Right lung (tissue), 5 donors: ENCODE data around the gene CBX4. TPM values are rescaled to one million over a fixed set of nuclear protein-coding genes. Genes with fewer than 3 reads are reported as not detected.
A peak's percentile ranks its signal among the peaks of the same experiment; 100 is the strongest.

Experiments
- DNase-seq, 2 donors: peaks; one replicate each; pipeline ENCODE4 v3.0.0-alpha.2; 2013
- polyA plus RNA-seq, 5 donors: library from polyadenylated mRNA; unstranded; fragments of 120-200 nt; gene quantifications; one replicate each; pipeline versions ENCODE4 v1.2.1 to v1.2.3, GENCODE V29; 2013; ENCODE audit warnings: inconsistent platforms in 1 of 5, low replicate concordance in 1 of 5; ENCODE audit not compliant: insufficient read length in 5 of 5, insufficient read depth in 1 of 5

CBX4 gene
- polyA plus RNA-seq, 5 donors = 12.2 to 25.3 (median 16.4) TPM

DNA sequence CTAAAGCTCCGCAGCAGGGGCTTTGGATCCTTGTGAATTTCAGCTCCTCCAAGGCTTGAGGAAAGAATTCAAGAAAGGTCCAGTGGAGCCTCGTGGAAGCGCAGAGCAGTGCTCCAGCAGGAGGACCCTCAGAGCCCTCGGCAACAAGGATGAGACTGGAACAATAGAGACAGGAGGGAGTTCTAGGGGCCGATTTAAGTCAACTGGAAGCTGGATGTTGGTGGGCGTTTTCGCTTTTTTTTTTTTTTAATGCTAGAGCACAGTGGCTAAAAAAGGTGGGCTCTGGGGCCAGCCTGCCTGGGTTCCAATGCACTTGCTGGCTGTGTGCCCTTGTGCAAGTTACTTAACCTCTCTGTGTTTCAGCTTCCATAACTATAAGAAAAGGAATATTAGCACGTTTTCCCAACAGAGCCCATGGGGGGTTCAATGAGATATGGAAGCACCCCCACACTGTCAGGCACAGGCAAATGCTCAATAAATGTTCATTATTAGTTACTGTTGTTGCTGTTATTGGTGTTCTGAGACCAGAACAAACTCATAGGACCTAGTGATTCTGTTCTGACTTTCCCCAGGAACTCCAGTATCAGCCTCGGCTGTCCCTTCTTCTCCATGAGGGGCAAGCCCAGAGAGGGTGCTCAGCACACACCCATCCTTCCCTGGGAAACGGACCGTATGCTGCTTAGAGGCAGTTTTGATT is 37.1 kb downstream of the CBX4 start:
- no peak for DNase-seq

GRCh38 chr17:79801156-79802038 is 37.8 kb downstream of the CBX4 start:
- DNase-seq = no peak

DNA sequence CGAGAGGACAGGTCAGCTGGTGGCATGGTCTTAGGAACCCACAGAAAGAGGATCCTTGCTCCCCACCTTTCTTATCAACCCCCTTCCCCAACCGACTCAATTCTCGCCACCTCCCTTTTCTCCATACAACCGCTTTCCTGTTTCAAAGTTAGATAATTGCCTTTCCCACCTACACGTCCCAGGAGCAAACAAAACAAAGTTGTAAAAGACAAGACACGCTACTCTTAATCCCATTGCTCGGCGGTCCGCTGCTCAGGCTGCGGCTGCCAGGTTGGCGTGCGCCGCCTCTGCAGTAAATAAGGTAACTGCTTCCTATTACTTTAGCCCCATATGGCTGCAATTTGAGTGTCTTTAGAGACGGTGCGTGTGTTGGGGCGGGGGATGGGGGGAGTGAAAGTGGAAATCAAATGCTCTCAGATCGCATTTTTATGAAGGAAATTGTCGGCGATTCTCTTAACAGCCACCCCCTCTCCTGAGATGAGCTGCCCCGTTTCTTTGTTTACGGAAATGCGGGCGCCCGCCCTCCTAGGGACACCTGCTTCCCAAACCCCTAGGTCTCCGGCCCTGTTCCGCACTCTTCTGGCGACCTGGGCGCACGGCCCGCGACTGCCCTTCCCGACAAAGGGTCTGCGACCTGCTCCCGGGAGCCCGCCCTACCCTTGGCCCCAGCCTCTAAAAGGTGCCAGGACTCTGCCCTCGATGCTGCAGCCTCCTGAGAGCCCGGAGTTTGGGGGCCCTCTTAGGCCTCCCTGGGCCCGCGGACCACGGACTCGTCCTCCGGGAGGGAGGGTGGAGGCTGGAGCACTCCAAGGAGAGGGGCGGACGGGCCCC is 38.7 kb downstream of the CBX4 start:
- DNase-seq = no peak

DNA sequence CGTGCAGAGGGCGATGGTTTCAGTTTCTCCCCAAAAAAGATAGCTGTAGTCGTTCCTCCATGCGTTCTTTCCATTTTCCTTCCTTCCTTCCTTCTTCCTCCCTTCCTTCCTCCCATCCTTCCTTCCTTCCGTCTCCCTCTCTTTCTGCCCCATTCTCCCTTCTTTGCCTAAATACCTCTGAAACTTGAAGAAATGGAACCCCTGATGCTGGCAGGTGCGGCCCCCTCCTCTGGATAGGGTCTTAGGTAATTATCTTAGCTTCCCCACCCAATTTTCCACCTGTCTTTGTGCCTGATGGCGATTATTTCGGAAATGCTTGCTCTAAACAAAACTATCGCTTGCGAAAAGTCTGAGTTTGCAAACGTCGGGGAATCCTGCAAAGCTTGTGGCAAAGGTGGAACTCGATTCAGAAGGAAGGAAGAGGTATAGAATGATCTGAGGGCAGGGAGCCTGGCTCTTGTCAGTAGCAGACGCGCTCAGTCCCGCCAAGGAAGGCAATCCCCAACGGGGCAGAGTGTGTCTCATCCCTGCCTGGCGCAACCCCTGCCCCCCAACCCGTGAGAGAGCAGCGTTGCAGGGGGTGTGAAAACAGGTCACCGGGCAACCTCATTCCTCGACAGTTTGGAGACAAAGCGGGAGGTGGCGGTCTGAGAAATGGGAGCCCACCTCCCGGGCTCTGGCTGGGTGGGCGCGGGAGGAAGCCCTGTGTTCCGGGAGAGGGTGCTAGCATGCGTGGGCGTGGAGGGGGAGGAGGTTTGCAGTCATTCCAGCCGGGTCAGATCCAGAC is 39.5 kb downstream of the CBX4 start:
- DNase-seq = no peak

GRCh38 chr17:79799174-79799537 is 40.1 kb downstream of the CBX4 start:
- no peak for DNase-seq

DNA sequence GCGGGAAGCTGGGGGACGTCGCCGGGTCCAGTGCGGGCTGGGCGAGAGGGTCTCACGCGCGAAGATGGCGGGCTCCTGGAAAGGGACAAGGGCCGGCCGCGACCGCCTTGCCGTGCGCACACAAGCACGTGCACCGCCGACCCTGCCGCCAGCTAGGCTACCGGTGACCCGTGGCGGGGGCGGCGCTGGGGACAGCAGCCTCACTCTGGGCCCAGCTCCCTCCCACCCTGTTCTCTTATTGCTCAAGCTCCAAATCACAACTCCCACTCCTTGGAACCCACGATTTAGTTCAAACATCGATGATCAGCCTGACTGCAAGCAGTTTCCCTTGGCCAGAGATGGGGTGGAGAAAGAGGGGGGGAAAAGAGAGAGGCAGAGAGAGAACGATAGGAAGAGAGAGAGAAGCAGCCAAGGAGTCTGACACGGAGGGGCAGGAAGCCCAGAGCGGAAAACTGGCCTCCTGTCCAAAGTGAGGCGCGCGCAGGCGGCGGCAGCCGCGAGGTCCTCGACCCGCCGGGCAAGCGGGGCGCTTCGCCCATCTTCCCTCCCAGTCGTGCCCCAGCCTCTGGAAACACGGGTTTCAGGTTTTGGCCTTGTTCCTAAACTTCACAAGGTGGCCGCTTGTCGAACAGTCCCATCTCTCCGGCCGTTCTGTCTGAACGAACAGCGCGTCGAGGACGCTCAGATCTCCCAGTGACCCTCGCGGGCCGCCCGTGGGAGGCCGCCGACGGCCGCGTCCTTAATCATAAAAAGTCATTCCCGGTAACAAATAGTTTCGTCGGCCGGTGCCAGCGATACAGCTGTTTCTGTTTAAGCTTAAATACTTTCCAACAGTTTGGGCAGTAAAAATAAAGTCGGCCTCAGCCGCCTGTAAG is 40.7 kb downstream of the CBX4 start:
- peak in 1 of 2 donors; percentile 56 for DNase-seq

GRCh38 chr17:79797492-79798298 is 41.5 kb downstream of the CBX4 start:
- peak in 1 of 2 donors; percentile 25 for DNase-seq

DNA sequence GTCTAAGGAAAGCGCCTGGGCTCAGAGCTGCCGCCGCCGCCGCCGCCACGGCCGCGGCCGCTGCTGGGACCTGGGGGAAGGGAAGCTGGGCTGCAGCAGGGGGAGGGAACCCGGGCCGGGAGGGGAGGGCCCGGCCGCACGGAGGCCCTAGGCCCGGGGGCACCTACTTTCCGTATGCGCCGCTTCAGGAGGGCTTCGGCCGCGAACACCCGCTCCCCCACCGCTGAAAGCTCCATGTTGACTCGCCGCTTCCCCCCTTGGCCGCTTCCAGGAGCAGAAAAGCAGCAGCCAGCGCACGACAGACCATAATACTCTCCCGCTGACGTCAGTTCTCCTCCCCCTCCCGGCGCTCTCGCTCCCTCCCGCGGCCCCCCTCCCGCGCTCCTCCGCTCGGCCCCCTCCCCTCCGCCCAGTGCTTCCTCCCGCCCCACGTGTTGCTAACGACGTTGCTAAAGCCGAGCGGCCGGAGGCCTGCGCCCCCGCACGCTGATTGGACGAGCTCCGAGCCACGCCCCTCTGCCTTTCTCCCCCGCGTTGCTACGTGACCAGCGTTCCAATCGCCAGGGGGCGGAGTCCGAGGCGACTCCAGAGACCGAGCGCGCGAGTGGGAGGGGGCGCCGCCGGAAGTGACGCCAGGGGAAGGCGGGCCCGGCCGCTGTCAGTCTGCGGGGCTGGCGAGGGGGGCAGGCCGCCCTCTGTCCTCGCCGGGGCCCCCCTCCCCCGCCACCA is 42.3 kb downstream of the CBX4 start, which contains the start of gene CBX8:
TSS of gene CBX8 (minus strand) at position 315 of the 729 bp plus-strand sequence. CDS start at position 236, 79 bp downstream.
- DNase-seq = peak; percentile 100

DNA sequence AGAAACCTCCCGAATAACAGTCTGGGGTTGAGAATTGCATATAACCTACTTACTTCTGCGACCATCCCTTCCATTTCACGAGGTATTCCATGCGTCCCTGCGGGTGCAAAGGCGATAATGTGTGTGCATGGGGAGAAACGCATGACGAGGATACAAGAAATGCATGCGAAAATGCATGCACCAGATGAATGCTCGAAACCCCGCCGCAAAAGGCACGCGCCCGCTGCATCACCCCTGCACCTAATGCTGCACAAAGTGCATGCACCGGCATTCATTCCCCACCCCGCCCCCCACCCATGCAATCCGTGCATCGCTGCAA is 42.8 kb downstream of the CBX4 start:
- DNase-seq = no peak

GRCh38 chr17:79795795-79796443 is 43.3 kb downstream of the CBX4 start:
- no peak for DNase-seq

DNA sequence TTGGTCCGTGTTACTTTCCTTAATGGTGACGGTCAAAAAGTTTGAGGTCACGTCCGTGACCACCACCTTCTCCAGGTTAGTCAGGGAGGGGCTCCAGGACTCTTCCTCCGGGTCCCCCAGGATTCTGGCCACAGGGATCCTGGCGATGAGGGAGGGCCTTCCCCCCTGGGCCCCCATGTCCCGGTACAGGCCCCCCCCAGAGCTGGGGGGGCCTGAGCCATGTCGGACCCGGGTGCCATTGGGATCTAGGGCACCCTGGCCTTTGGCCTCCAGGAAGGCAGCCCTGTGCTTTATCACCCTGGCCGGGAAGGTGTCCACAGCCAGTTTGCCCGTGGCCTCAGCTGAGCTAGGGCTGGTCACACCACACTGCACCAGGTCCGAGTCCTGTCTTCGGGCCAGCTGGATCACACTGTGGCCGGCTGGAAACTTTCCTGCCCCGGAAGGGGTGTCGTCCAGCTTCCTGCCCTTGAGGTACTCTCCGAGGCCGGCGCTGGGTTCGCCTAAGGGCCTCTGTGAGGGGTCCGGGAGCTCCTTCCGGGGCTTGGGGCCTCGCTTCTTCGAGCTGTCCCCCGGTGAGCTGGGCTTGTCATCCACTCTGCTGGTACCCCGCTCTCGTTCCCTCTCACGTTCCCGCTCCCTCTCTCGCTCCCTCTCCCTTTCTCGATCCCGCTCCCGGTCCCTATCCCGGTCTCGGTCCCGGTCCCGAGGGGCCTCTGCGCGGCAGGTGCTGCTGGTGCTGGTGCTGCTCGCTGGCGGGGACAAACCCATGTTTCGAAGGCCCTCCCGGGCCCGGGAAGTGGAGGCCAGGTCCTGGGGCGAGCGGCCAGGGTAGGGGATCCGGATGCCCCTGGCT is 44.4 kb downstream of the CBX4 start:
- no peak for DNase-seq

DNA sequence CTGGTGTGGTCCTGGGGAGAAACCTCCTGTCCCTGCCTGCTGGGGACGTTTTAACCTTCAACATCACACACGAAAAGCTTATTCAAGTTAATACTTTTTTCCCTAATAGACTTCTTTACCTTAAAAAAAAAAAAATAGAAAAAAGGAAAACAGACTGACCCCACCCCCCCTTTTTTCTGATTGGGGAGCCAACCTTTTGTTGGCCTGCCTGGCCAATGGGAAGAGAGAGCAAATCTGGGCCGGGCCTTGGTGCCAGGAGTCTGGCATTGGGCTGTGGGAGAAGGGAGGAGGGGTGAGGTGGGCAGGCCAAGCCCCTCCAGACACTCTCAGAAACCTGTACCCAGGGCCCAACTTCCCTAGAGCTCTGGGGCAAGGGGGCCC is 45.3 kb downstream of the CBX4 start:
- no peak for DNase-seq

GRCh38 chr17:79792984-79793923 is 46.0 kb downstream of the CBX4 start:
- DNase-seq = peak in 1 of 2 donors; percentile 55

GRCh38 chr17:79792341-79792871 is 46.8 kb downstream of the CBX4 start:
- no peak for DNase-seq

- DNase-seq = no peak
Measured at GRCh38 chr17:79791735-79792161, 47.5 kb downstream of the CBX4 start.
